Endothelial cell of umbilical vein (primary cell): Measurements from ENCODE around the gene CLEC4E. TPM values are rescaled to one million over a fixed set of nuclear protein-coding genes. Genes with fewer than 3 reads are reported as not detected.

Experiments
- BruUV-seq: library from RNA; stranded (reverse); fragments of 400-500 nt; replicated peaks from 2 replicates; lab custom pipeline; 2021; lab: Mats Ljungman, UMichigan
- CTCF ChIA-PET: fragments of 300-600, 350-600 bp; sonication (Branson Sonifier 250); formaldehyde crosslinking; loops from one replicate; lab custom pipeline; 2021; ENCODE audit warnings: antibody characterized with exemption, inconsistent platforms; lab: Charles Lee
- POLR2A ChIA-PET: fragments of 300-600, 350-600 bp; sonication (Branson Sonifier 250); formaldehyde crosslinking; loops from one replicate; lab custom pipeline; 2021; ENCODE audit warnings: antibody characterized with exemption, inconsistent platforms; lab: Charles Lee
- DNase-seq: peaks from one replicate; pipeline ENCODE4 v3.0.0-alpha.2; 2011; ENCODE audit warnings: low read depth, low spot score
- FAIRE-seq: peaks from 2 replicates; lab custom pipeline; 2011; peaks lifted over from hg19 to GRCh38; lab: Jason Lieb, UNC
- H2AFZ ChIP-seq: 2 replicates; pipeline ENCODE4 v1.6.0; 2012; ENCODE audit warnings: low read depth, low read length, control low read depth, inconsistent platforms
- H3K27ac ChIP-seq: 2 replicates; pipeline ENCODE4 v1.5.1; 2011; ENCODE audit warnings: low read depth, mild to moderate bottlenecking, control low read depth, low read length, moderate library complexity; ENCODE audit not compliant: insufficient read depth
- H3K27me3 ChIP-seq, 2 experiments: 2 replicates each; pipeline versions ENCODE4 v1.6.0 to v1.6.1; 2011; ENCODE audit warnings: low read length in 2 of 2, mixed read lengths in 1 of 2; ENCODE audit not compliant: control insufficient read depth in 2 of 2, insufficient read depth in 2 of 2
- H3K36me3 ChIP-seq, 2 experiments: 2 replicates in 1 of 2; 3 replicates in 1 of 2; pipeline ENCODE4 v1.5.1; 2011; ENCODE audit warnings: low read length in 2 of 2, mild to moderate bottlenecking in 1 of 2, moderate library complexity in 1 of 2; ENCODE audit not compliant: control insufficient read depth in 2 of 2, insufficient read depth in 2 of 2; ENCODE audit errors: extremely low read depth in 1 of 2
- H3K4me1 ChIP-seq: 3 replicates; pipeline ENCODE4 v1.5.1; 2011; ENCODE audit warnings: mild to moderate bottlenecking, low read length; ENCODE audit not compliant: control insufficient read depth, insufficient read depth; ENCODE audit errors: extremely low read depth
- H3K4me2 ChIP-seq: 2 replicates; pipeline ENCODE4 v1.6.1; 2011; ENCODE audit warnings: low read length, control low read depth, mixed read lengths; ENCODE audit not compliant: insufficient read depth
- H3K4me3 ChIP-seq, 3 experiments: fragments of 200-600 bp in 1 of 3; sonication (generic), shearing (Covaris generic) in 1 of 3; replicated peaks in 1 of 3; 2 replicates each; pipeline ENCODE4 v1.5.1; 2011 to 2016; ENCODE audit warnings: control low read depth in 3 of 3, low read length in 3 of 3, mild to moderate bottlenecking in 2 of 3, inconsistent platforms in 1 of 3, low read depth in 1 of 3, moderate library complexity in 1 of 3; ENCODE audit not compliant: insufficient read depth in 1 of 3
- H3K79me2 ChIP-seq: 2 replicates; pipeline ENCODE4 v1.6.0; 2012; ENCODE audit warnings: low read length, inconsistent platforms; ENCODE audit not compliant: control insufficient read depth, insufficient read depth
- H3K9ac ChIP-seq: replicated peaks from 2 replicates; pipeline ENCODE3; 2011; ENCODE audit warnings: low read length, control low read depth; ENCODE audit not compliant: insufficient read depth; ENCODE audit errors: extremely low read depth
- H3K9me1 ChIP-seq: replicated peaks from 3 replicates; pipeline ENCODE4 v1.6.0; 2011; ENCODE audit warnings: mild to moderate bottlenecking, low read length; ENCODE audit not compliant: control insufficient read depth, insufficient read depth; ENCODE audit errors: extremely low read depth
- H3K9me3 ChIP-seq: replicated peaks from 2 replicates; pipeline ENCODE4 v1.5.1; 2012; ENCODE audit warnings: low read length, inconsistent platforms; ENCODE audit not compliant: control insufficient read depth, insufficient read depth
- H4K20me1 ChIP-seq: replicated peaks from 2 replicates; pipeline ENCODE3; 2011; ENCODE audit warnings: mild to moderate bottlenecking, low read length; ENCODE audit not compliant: control insufficient read depth, insufficient read depth; ENCODE audit errors: extremely low read depth
- FOS ChIP-seq: IDR thresholded peaks from 2 replicates; pipeline ENCODE4 v1.6.1; 2011; ENCODE audit warnings: mild to moderate bottlenecking, low read length, moderate library complexity, borderline replicate concordance; ENCODE audit not compliant: insufficient read depth
- GATA2 ChIP-seq: IDR thresholded peaks from 2 replicates; pipeline ENCODE4 v1.7.0; 2011; ENCODE audit warnings: low read depth, mild to moderate bottlenecking, moderate library complexity, mixed read lengths, low read length; ENCODE audit not compliant: insufficient read length, insufficient read depth
- JUN ChIP-seq: IDR thresholded peaks from 2 replicates; pipeline ENCODE4 v1.6.1; 2011; ENCODE audit warnings: borderline replicate concordance, low read depth; ENCODE audit not compliant: insufficient read length, insufficient read depth
- MYC ChIP-seq: IDR thresholded peaks from one replicate; pipeline ENCODE4 v1.6.1; 2011; ENCODE audit warnings: mild to moderate bottlenecking, low read depth, low read length
- POLR2A ChIP-seq: IDR thresholded peaks from 2 replicates; pipeline ENCODE4 v1.6.1; 2012; ENCODE audit warnings: low read depth, mild to moderate bottlenecking, control low read depth, low read length
- POLR2AphosphoS5 ChIP-seq: IDR thresholded peaks from 2 replicates; pipeline ENCODE4 v1.6.1; 2012; ENCODE audit warnings: low read depth, mild to moderate bottlenecking, control low read depth, low read length, moderate library complexity; ENCODE audit not compliant: insufficient read depth
- dilution Hi-C: fragments of 300-500 bp; cut with MboI; formaldehyde crosslinking; loops from one replicate; pipeline ENCODE4 v1.15.0; 2019; ENCODE audit warnings: low sequenced_read_pairs; ENCODE audit not compliant: extremely low pct_ligation_motif_present
- intact Hi-C: fragments of 100-400 bp; cut with micrococcal nuclease; formaldehyde crosslinking; loops from one replicate; pipeline ENCODE4 v1.10.0; 2022
- polyA plus RNA-seq, 4 experiments: library from polyadenylated mRNA; depleted of rRNA in 3 of 4; stranded (reverse) in 3 of 4; unstranded in 1 of 4; fragments of >200 nt; gene quantifications; 2 replicates each; pipeline versions ENCODE4 v1.2.1 to v1.2.3, GENCODE V29; 2011 to 2012; ENCODE audit warnings: missing spikeins in 1 of 4
- total RNA-seq: library from RNA; stranded (reverse); gene quantifications from 2 replicates; pipeline ENCODE4 v1.2.3, GENCODE V29; 2021
- TF ChIP-seq, protein P1 (sequence below), 2 donors: IDR thresholded peaks; 1 replicate in 1 of 2; 2 replicates in 1 of 2; pipeline ENCODE4 v1.5.1; 2011; ENCODE audit warnings: low read length in 2 of 2, mild to moderate bottlenecking in 2 of 2, moderate library complexity in 2 of 2, control low read depth in 1 of 2, inconsistent platforms in 1 of 2, low read depth in 1 of 2; ENCODE audit not compliant: insufficient read depth in 1 of 2; ENCODE audit errors: extremely low read depth in 1 of 2
- TF ChIP-seq, protein P2 (sequence below): IDR thresholded peaks from 2 replicates; pipeline ENCODE4 v1.6.1; 2011; ENCODE audit not compliant: insufficient read depth, insufficient read length

The CLEC4E gene
- total and polyA plus RNA-seq, 2 donors (not counting 3 experiments of a cell fraction or from before 2014, with no cell fraction given) = not detected

DNA sequence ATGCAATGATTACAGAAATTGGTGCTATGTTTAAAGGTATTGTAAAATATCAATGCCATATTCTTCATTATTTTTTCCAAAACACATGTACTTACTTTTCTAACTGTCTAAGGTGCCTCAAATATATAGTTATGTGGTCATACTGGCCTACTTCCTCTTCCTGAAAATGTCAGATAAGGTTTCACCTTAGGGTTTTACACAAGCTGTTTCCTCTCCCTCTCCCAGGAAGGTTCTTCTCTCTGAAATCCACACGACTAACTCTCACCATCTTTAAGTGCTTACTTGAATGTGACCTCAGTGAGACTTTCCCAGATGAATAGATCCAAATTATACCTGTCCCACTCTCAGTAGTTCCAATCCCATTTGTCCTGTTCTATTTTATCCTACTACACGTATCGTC lies 39.0 kb downstream of the CLEC4E start:
- Histone ChIP-seq H3K4me1 (no peaks in the 10 kb centered on the region), H2AFZ (no peak overlapping the region), H4K20me1 (no peaks in the 10 kb centered on the region), H3K4me3 (no peak overlapping the region), H3K4me2 (no peak overlapping the region), H3K27me3 (peaks cover 2 to 10% of the 10 kb centered on the region in 2 experiments), H3K9me1 (no peaks in the 10 kb centered on the region), H3K79me2 (no peaks in the 10 kb centered on the region), H3K27ac (no peak overlapping the region), H3K9ac (no peak overlapping the region), H3K36me3 (no peaks in the 10 kb centered on the region), H3K9me3 (no peaks in the 10 kb centered on the region)
- CTCF ChIA-PET = interaction anchor here (1.2 to 2.5 kb wide), 2 partner anchors 8 to 42 kb away, joined by 3 to 9 read pairs; no protein-coding TSS in a partner anchor
- intact Hi-C loops = no loop called here
- FAIRE-seq (no peak), DNase-seq (no peak)
- BruUV-seq = no TSS peak
- dilution Hi-C loops = no loop called here
- TF ChIP-seq, protein P1, sequence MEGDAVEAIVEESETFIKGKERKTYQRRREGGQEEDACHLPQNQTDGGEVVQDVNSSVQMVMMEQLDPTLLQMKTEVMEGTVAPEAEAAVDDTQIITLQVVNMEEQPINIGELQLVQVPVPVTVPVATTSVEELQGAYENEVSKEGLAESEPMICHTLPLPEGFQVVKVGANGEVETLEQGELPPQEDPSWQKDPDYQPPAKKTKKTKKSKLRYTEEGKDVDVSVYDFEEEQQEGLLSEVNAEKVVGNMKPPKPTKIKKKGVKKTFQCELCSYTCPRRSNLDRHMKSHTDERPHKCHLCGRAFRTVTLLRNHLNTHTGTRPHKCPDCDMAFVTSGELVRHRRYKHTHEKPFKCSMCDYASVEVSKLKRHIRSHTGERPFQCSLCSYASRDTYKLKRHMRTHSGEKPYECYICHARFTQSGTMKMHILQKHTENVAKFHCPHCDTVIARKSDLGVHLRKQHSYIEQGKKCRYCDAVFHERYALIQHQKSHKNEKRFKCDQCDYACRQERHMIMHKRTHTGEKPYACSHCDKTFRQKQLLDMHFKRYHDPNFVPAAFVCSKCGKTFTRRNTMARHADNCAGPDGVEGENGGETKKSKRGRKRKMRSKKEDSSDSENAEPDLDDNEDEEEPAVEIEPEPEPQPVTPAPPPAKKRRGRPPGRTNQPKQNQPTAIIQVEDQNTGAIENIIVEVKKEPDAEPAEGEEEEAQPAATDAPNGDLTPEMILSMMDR (IDR thresholded peaks at IDR 0.05; ENCODE audit: extremely low read depth in 1 of 2, insufficient read depth in 1 of 2, low read depth in 1 of 2, low read length in 2 of 2) = no peak
- TF ChIP-seq JUN (no peak), POLR2A (no peak), MYC (no peak), GATA2 (no peak), FOS (no peak), POLR2AphosphoS5 (no peak)
- TF ChIP-seq, protein P2, sequence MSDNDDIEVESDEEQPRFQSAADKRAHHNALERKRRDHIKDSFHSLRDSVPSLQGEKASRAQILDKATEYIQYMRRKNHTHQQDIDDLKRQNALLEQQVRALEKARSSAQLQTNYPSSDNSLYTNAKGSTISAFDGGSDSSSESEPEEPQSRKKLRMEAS = no peak
- POLR2A ChIA-PET = no interaction called here
